Sigmoid colon (tissue), 4 donors: ENCODE measurements around the gene PERM1.
"Not testable (repeated sequence)": the region's sequence is repeated elsewhere in the genome, so short reads cannot be mapped to it uniquely, and the experiment has no call there.

ENCODE experiments used
- EP300 ChIP-seq, 4 donors: sonication (generic); formaldehyde crosslinking; IDR thresholded peaks; one replicate each; pipeline ENCODE4 v1.6.1; 2017; ENCODE audit warnings: antibody characterized with exemption in 4 of 4
- POLR2A ChIP-seq, 2 donors: fragments of 450-650 bp; IDR thresholded peaks; one replicate each; pipeline ENCODE4 v1.6.1; 2016; ENCODE audit warnings: antibody characterized with exemption in 2 of 2, mild to moderate bottlenecking in 2 of 2, moderate library complexity in 2 of 2
- POLR2AphosphoS5 ChIP-seq, 4 donors: sonication (generic); formaldehyde crosslinking; IDR thresholded peaks; one replicate each; pipeline ENCODE4 v1.6.1; 2017; ENCODE audit warnings: antibody characterized with exemption in 4 of 4
- TF ChIP-seq, protein P1 (sequence below), 4 experiments: fragments of 450-650 bp in 3 of 4; fragments of 200-600 bp in 1 of 4; IDR thresholded peaks; one replicate each; pipeline ENCODE4 v1.5.1; 2016 to 2019; ENCODE audit warnings: antibody characterized with exemption in 4 of 4, mild to moderate bottlenecking in 3 of 4, moderate library complexity in 2 of 4

DNA sequence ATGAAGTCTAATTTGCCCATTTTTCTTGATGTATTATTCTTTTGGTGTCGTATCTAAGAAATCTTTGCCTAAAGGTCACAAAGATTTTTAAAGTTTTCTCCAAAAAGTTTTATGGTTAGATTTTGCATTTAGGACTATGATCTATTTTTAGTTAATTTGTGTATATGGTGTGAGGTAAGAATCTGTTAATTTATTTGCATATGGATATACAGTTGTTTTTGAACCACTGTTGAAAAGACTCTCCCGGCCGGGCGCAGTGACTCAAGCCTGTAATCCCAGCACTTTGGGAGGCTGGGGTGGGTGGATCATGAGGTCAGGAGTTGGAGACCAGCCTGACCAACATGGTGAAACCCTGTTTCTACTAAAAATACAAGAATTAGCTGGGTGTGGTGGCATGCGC is 6.2 kb upstream of the PERM1 start:
- TF ChIP-seq, protein P1, sequence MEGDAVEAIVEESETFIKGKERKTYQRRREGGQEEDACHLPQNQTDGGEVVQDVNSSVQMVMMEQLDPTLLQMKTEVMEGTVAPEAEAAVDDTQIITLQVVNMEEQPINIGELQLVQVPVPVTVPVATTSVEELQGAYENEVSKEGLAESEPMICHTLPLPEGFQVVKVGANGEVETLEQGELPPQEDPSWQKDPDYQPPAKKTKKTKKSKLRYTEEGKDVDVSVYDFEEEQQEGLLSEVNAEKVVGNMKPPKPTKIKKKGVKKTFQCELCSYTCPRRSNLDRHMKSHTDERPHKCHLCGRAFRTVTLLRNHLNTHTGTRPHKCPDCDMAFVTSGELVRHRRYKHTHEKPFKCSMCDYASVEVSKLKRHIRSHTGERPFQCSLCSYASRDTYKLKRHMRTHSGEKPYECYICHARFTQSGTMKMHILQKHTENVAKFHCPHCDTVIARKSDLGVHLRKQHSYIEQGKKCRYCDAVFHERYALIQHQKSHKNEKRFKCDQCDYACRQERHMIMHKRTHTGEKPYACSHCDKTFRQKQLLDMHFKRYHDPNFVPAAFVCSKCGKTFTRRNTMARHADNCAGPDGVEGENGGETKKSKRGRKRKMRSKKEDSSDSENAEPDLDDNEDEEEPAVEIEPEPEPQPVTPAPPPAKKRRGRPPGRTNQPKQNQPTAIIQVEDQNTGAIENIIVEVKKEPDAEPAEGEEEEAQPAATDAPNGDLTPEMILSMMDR (IDR thresholded peaks at IDR 0.05) = not testable (repeated sequence)
- not testable (repeated sequence) for TF ChIP-seq POLR2A, POLR2AphosphoS5, EP300 (IDR thresholded peaks at IDR 0.05)
